K562 (cell line): Measurements from ENCODE around the gene CD164L2.

Experiments used
- BRF2 ChIP-seq: IDR thresholded peaks from 3 replicates; pipeline ENCODE4 v1.6.1; 2011; ENCODE audit warnings: borderline replicate concordance, mild to moderate bottlenecking; ENCODE audit not compliant: insufficient read length, insufficient read depth
- CTCF ChIP-seq, 3 experiments: IDR thresholded peaks in 2 of 3; conservative IDR thresholded peaks in 1 of 3; 2 replicates each; pipeline ENCODE4 v1.5.1; 2011 to 2012; ENCODE audit warnings: low read length in 3 of 3, mild to moderate bottlenecking in 3 of 3, control low read depth in 2 of 3, improper control_type of control experiment in 1 of 3, inconsistent platforms in 1 of 3, low read depth in 1 of 3, mixed read lengths in 1 of 3, moderate library complexity in 1 of 3; ENCODE audit not compliant: insufficient read depth in 2 of 3
- FOS ChIP-seq: IDR thresholded peaks from 3 replicates; pipeline ENCODE4 v1.6.1; 2011; ENCODE audit not compliant: insufficient read length; ENCODE audit errors: extremely low read depth
- HCFC1 ChIP-seq: IDR thresholded peaks from 2 replicates; pipeline ENCODE4 v1.6.1; 2012; ENCODE audit warnings: low read depth, low read length, improper control_type of control experiment
- NRF1 ChIP-seq, 2 experiments: fragments of 450-650 bp; IDR thresholded peaks in 1 of 2; conservative IDR thresholded peaks in 1 of 2; 2 replicates each; pipeline ENCODE4 v1.6.1; 2014; ENCODE audit warnings: mild to moderate bottlenecking in 2 of 2
- RAD21 ChIP-seq, 2 experiments: fragments of 250-450 bp in 1 of 2; fragments of 450-650 bp in 1 of 2; sonication (Bioruptor Pico) in 1 of 2; formaldehyde crosslinking in 1 of 2; IDR thresholded peaks in 1 of 2; conservative IDR thresholded peaks in 1 of 2; 2 replicates each; pipeline versions ENCODE4 v1.4.0 to v1.8.0; 2020 to 2022; ENCODE audit warnings: mild to moderate bottlenecking in 2 of 2, moderate library complexity in 1 of 2
- SETDB1 ChIP-seq: IDR thresholded peaks from one replicate; pipeline ENCODE4 v1.6.1; 2012; ENCODE audit warnings: low read length, control low read depth, inconsistent platforms
- TBP ChIP-seq: optimal IDR thresholded peaks from 2 replicates; pipeline ENCODE3; 2011; ENCODE audit warnings: low read depth, low read length, improper control_type of control experiment
- ZNF24 ChIP-seq: fragments of 450-650 bp; IDR thresholded peaks from 2 replicates; pipeline ENCODE4 v1.6.1; 2016

- TF ChIP-seq NRF1 (conservative IDR thresholded peaks at IDR 0.05 in 1 of 2, IDR thresholded peaks at IDR 0.05 in 1 of 2) (0 out of 4 replicates have a peak, but pooled peaks of 1 of the 2 experiments have one; percentile 17), CTCF (IDR thresholded peaks at IDR 0.05 in 2 of 3, conservative IDR thresholded peaks at IDR 0.05 in 1 of 3; ENCODE audit: insufficient read depth in 2 of 3, low read depth in 1 of 3, low read length in 3 of 3) (no peak), HCFC1 (no peak), ZNF24 (no peak), FOS (no peak), RAD21 (CRISPR knock-in tag; conservative IDR thresholded peaks at IDR 0.05 in 1 of 2, IDR thresholded peaks at IDR 0.05 in 1 of 2) (0 out of 4 replicates have a peak, but pooled peaks of 1 of the 2 experiments have one; percentile 6), BRF2 (no peak), SETDB1 (no peak), TBP (peak; percentile 28)
These were observed 34.0 kb downstream of the CD164L2 start for GRCh38 chr1:27348861-27349783.
